ENCODE data around the gene HES1. TPM values are rescaled to one million over a fixed set of nuclear protein-coding genes. Genes with fewer than 3 reads are reported as not detected.
"Not testable (repeated sequence)": the region's sequence is repeated elsewhere in the genome, so short reads cannot be mapped to it uniquely, and the experiment has no call there.

The HES1 gene
- total RNA-seq, 3 donors from 2014 or later, result 60.9 to 116 (median 99.0) TPM

- DNase-seq, result peak in 1 of 3 donors; percentile 81
- ATAC-seq, result peak; percentile 71
Measured at GRCh38 chr3:194089357-194090177, 46.4 kb upstream of the HES1 start.

DNA sequence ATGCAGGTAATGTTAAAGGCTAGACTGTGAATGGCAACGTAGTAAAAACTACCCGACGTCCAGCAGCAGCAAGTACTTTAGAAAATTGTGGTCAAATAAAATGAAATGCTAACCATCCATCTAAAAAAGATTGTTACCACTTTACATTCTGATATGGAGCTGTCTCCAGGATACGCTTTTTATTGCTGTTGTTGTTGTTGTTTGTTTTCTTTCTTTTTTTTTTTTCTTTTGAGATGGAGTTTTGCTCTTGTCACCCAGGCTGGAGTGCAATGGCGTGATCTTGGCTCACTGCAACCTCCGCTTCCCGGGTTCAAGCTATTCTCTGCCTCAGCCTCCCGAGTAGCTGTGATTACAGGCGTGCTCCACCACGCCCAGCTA is 45.8 kb upstream of the HES1 start:
- ATAC-seq; H3K9me3 ChIP-seq; DNase-seq; intact Hi-C loops (cut with DNase I, micrococcal nuclease); H3K4me1 ChIP-seq (ENCODE audit: low read depth); H3K4me3 ChIP-seq; H3K36me3 ChIP-seq (ENCODE audit: low read depth): not testable (repeated sequence)

More at GRCh38 chr3:194089357-194090177, 46.4 kb upstream of the HES1 start:
- Histone ChIP-seq H3K4me1 (ENCODE audit: low read depth) (no peaks in the 10 kb centered on the region), H3K9me3 (no peaks in the 10 kb centered on the region), H3K36me3 (ENCODE audit: low read depth) (no peaks in the 10 kb centered on the region), H3K4me3 (no peak overlapping the region)
- intact Hi-C loops (cut with DNase I, micrococcal nuclease), result no loop called here
- TF ChIP-seq CTCF (IDR thresholded peaks at IDR 0.05), result no peak

DNA sequence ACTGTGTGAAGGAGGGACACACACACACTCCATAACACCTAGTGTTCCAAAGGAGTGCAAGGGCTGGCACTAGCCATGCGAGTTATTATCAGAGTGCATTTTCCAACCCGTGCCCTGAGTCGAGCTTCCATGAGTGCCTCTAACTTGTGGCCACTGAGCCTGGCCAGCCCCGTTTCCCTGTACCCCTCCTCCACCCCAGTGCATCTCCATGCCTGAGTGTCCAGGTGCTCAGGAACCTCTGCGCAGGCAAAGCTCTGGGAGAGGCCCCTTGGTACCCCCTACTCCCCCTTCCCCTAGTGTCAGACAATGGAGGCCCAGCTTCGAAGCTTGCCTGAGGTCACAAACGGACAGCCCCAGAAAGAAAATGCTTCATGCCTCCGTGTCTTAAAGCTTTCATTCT is 45.2 kb upstream of the HES1 start:
- Histone ChIP-seq H3K9me3 (no peaks in the 10 kb centered on the region), H3K36me3 (ENCODE audit: low read depth) (no peaks in the 10 kb centered on the region), H3K4me3 (no peak overlapping the region), H3K4me1 (ENCODE audit: low read depth) (no peaks in the 10 kb centered on the region)
- intact Hi-C loops (cut with DNase I, micrococcal nuclease), result no loop called here
- ATAC-seq (no peak), DNase-seq (no peak)
- TF ChIP-seq CTCF (IDR thresholded peaks at IDR 0.05), result no peak

- no peak for ATAC-seq
- no peak for TF ChIP-seq CTCF (IDR thresholded peaks at IDR 0.05)
- Histone ChIP-seq H3K4me1 (ENCODE audit: low read depth) (no peaks in the 10 kb centered on the region), H3K4me3 (no peak overlapping the region), H3K9me3 (no peaks in the 10 kb centered on the region), H3K36me3 (ENCODE audit: low read depth) (no peaks in the 10 kb centered on the region)
- intact Hi-C loops (cut with DNase I, micrococcal nuclease), result no loop called here
- DNase-seq, result no peak
Measured at GRCh38 chr3:194091141-194091540, 44.8 kb upstream of the HES1 start.

GRCh38 chr3:194091897-194092296 is 44.1 kb upstream of the HES1 start:
- H3K4me1 ChIP-seq (ENCODE audit: low read depth); intact Hi-C loops (cut with DNase I, micrococcal nuclease); H3K36me3 ChIP-seq (ENCODE audit: low read depth); H3K4me3 ChIP-seq; H3K9me3 ChIP-seq; ATAC-seq; DNase-seq: not testable (repeated sequence)

- Histone ChIP-seq H3K36me3 (ENCODE audit: low read depth) (no peaks in the 10 kb centered on the region), H3K4me1 (ENCODE audit: low read depth) (no peaks in the 10 kb centered on the region), H3K9me3 (no peaks in the 10 kb centered on the region), H3K4me3 (no peak overlapping the region)
- DNase-seq, result no peak
- intact Hi-C loops (cut with DNase I, micrococcal nuclease), result no loop called here
- ATAC-seq, result no peak
- TF ChIP-seq CTCF (IDR thresholded peaks at IDR 0.05), result no peak
Measured at GRCh38 chr3:194092881-194093301, 43.1 kb upstream of the HES1 start.

All from mucosa of descending colon (tissue), 3 donors.